GM23248 (cell line): ENCODE data around the gene OMA1. TPM values are rescaled to one million over a fixed set of nuclear protein-coding genes. Genes with fewer than 3 reads are reported as not detected.

Experiments
- DNase-seq: peaks from one replicate; pipeline ENCODE4 v3.0.0-alpha.2; 2015
- H2AFZ ChIP-seq: fragments of 200-600 bp; sonication (generic); 2 replicates; pipeline ENCODE4 v1.6.1; 2016; ENCODE audit warnings: antibody characterized with exemption
- H3F3A ChIP-seq: fragments of 200-600 bp; sonication (generic); 2 replicates; pipeline ENCODE4 v1.6.1; 2016; ENCODE audit warnings: mild to moderate bottlenecking, antibody characterized with exemption, mixed run types; ENCODE audit not compliant: insufficient read depth
- H3K27ac ChIP-seq: fragments of 200-600 bp; sonication (generic); 2 replicates; pipeline ENCODE4 v1.5.1; 2016; ENCODE audit warnings: mild to moderate bottlenecking
- H3K27me3 ChIP-seq: fragments of 200-600 bp; sonication (generic); replicated peaks from 2 replicates; pipeline ENCODE4 v1.6.1; 2016; ENCODE audit warnings: mild to moderate bottlenecking; ENCODE audit not compliant: insufficient read depth
- H3K36me3 ChIP-seq: fragments of 200-600 bp; sonication (generic); 2 replicates; pipeline ENCODE4 v1.6.1; 2016; ENCODE audit warnings: low read depth, mild to moderate bottlenecking
- H3K4me1 ChIP-seq: fragments of 200-600 bp; sonication (generic); 2 replicates; pipeline ENCODE4 v1.6.1; 2016; ENCODE audit warnings: mild to moderate bottlenecking; ENCODE audit not compliant: insufficient read depth
- H3K4me2 ChIP-seq: fragments of 200-600 bp; sonication (generic); one replicate; pipeline ENCODE4 v1.6.1; 2016; ENCODE audit warnings: mild to moderate bottlenecking; ENCODE audit not compliant: unreplicated experiment
- H3K4me3 ChIP-seq: fragments of 200-600 bp; sonication (generic); 2 replicates; pipeline ENCODE4 v1.5.1; 2016; ENCODE audit warnings: mild to moderate bottlenecking
- H3K79me2 ChIP-seq: fragments of 200-600 bp; sonication (generic); 2 replicates; pipeline ENCODE4 v1.6.1; 2016; ENCODE audit warnings: mild to moderate bottlenecking; ENCODE audit not compliant: insufficient read depth
- H3K9ac ChIP-seq: fragments of 200-600 bp; sonication (generic); 2 replicates; pipeline ENCODE4 v1.6.1; 2016; ENCODE audit warnings: mild to moderate bottlenecking
- H3K9me2 ChIP-seq: fragments of 200-600 bp; sonication (generic); 2 replicates; pipeline ENCODE4 v1.6.1; 2016; ENCODE audit warnings: mixed run types, mild to moderate bottlenecking, moderate library complexity; ENCODE audit not compliant: insufficient read depth
- H3K9me3 ChIP-seq: fragments of 200-600 bp; sonication (generic); one replicate; pipeline ENCODE4 v1.6.1; 2017; ENCODE audit warnings: low read depth
- H4K20me1 ChIP-seq: fragments of 200-600 bp; sonication (generic); 2 replicates; pipeline ENCODE4 v1.6.0; 2016; ENCODE audit not compliant: insufficient read depth
- EZH2 ChIP-seq: fragments of 200-600 bp; sonication (generic); IDR thresholded peaks from 2 replicates; pipeline ENCODE4 v1.6.1; 2018; ENCODE audit warnings: antibody characterized with exemption, mild to moderate bottlenecking; ENCODE audit not compliant: insufficient read depth, poor library complexity, severe bottlenecking
- EZH2phosphoT487 ChIP-seq: fragments of 200-600 bp; sonication (generic); IDR thresholded peaks from 2 replicates; pipeline ENCODE4 v1.6.1; 2018; ENCODE audit warnings: antibody characterized with exemption, moderate library complexity, mild to moderate bottlenecking, low read depth; ENCODE audit not compliant: insufficient read depth
- WGBS, 2 experiments: methylation state at CpG; one replicate each; pipeline ENCODE4 v1.1.6; 2015 to 2017; ENCODE audit warnings: low lambda C conversion rate in 2 of 2, low coverage in 1 of 2; ENCODE audit errors: missing lambda C conversion rate in 2 of 2; 5-methylcytosine and 5-hydroxymethylcytosine counted together
- in situ Hi-C: fragments of 300-500 bp; cut with MboI; formaldehyde crosslinking; loops from 2 replicates; pipeline ENCODE4 v1.15.0; 2020
- polyA plus RNA-seq: library from polyadenylated mRNA; unstranded; fragments of >200 nt; fragmentation: Nextera tagmentation; extraction: Ambion mirVana; gene quantifications from 2 replicates; pipeline ENCODE4 v1.2.1, GENCODE V29; 2016
- total RNA-seq: library from RNA; depleted of rRNA; stranded (reverse); fragments of >200 nt; shearing (Covaris generic); gene quantifications from 2 replicates; pipeline ENCODE4 v1.2.3, GENCODE V29; 2014

The OMA1 gene
- total and polyA plus RNA-seq, 2 experiments from 2014 or later = 13.2 to 14.0 TPM

GRCh38 chr1:58590019-58590418 lies 43.5 kb upstream of the OMA1 start:
- Histone ChIP-seq H3K4me2 (no peak overlapping the region), H3K9me2 (no peaks in the 10 kb centered on the region), H2AFZ (no peak overlapping the region), H3K27me3 (no peaks in the 10 kb centered on the region), H3K4me1 (peaks cover 40% of the 10 kb centered on the region), H3K36me3 (no peaks in the 10 kb centered on the region), H3K9me3 (no peaks in the 10 kb centered on the region), H4K20me1 (no peaks in the 10 kb centered on the region), H3K79me2 (no peaks in the 10 kb centered on the region), H3F3A (peaks cover 18% of the 10 kb centered on the region), H3K9ac (no peak overlapping the region), H3K27ac (no peak overlapping the region), H3K4me3 (no peak overlapping the region)
- no peak for DNase-seq
- in situ Hi-C loops = no loop called here
- TF ChIP-seq EZH2 (no peak), EZH2phosphoT487 (no peak)

- H3F3A ChIP-seq = peaks cover 30% of the 10 kb centered on the region
- H2AFZ ChIP-seq = no peak overlapping the region
- TF ChIP-seq EZH2phosphoT487 = no peak
- no peak for TF ChIP-seq EZH2
- 67 to 69% methylated on average over 5 of the region's 5 CpGs for WGBS, 2 experiments
- no peak overlapping the region for H3K4me3 ChIP-seq
- no peaks in the 10 kb centered on the region for H3K9me3 ChIP-seq
- H3K9me2 ChIP-seq = no peaks in the 10 kb centered on the region
- H3K79me2 ChIP-seq = no peaks in the 10 kb centered on the region
- H3K27ac ChIP-seq = no peak overlapping the region
- no peak for DNase-seq
- H4K20me1 ChIP-seq = no peaks in the 10 kb centered on the region
- H3K9ac ChIP-seq = no peak overlapping the region
- H3K27me3 ChIP-seq = no peaks in the 10 kb centered on the region
- H3K4me2 ChIP-seq = no peak overlapping the region
- in situ Hi-C loops = no loop called here
- peaks cover 51% of the 10 kb centered on the region for H3K4me1 ChIP-seq
- H3K36me3 ChIP-seq = no peaks in the 10 kb centered on the region
These were observed 41.9 kb upstream of the OMA1 start for GRCh38 chr1:58588396-58588795.

GRCh38 chr1:58587667-58588066 lies 41.1 kb upstream of the OMA1 start:
- TF ChIP-seq EZH2phosphoT487 (no peak), EZH2 (no peak)
- Histone ChIP-seq H3K9me2 (no peaks in the 10 kb centered on the region), H3K27me3 (no peaks in the 10 kb centered on the region), H4K20me1 (no peaks in the 10 kb centered on the region), H3K27ac (no peak overlapping the region), H3K4me2 (no peak overlapping the region), H3F3A (peaks cover 32% of the 10 kb centered on the region), H3K4me3 (no peak overlapping the region), H3K4me1 (peaks cover 46% of the 10 kb centered on the region), H2AFZ (no peak overlapping the region), H3K36me3 (no peaks in the 10 kb centered on the region), H3K79me2 (no peaks in the 10 kb centered on the region), H3K9ac (no peak overlapping the region), H3K9me3 (no peaks in the 10 kb centered on the region)
- 96 to 100% methylated on average over 2 of the region's 2 CpGs for WGBS, 2 experiments
- in situ Hi-C loops = no loop called here
- DNase-seq = no peak

GRCh38 chr1:58586271-58586670 lies 39.7 kb upstream of the OMA1 start:
- TF ChIP-seq EZH2phosphoT487 (no peak), EZH2 (no peak)
- no peak overlapping the region for H3K4me3 ChIP-seq
- H2AFZ ChIP-seq = 0 out of 2 replicates have a peak overlapping the region, but pooled peaks have one; percentile 27
- peak overlapping the region; percentile 40 for H3K4me2 ChIP-seq
- in situ Hi-C loops = no loop called here
- H3K27ac ChIP-seq = no peak overlapping the region
- peaks cover 36% of the 10 kb centered on the region for H3K4me1 ChIP-seq
- no peaks in the 10 kb centered on the region for H4K20me1 ChIP-seq
- DNase-seq = no peak
- H3K9ac ChIP-seq = no peak overlapping the region
- H3K79me2 ChIP-seq = no peaks in the 10 kb centered on the region
- H3K36me3 ChIP-seq = no peaks in the 10 kb centered on the region
- peaks cover 27% of the 10 kb centered on the region for H3F3A ChIP-seq
- 70 to 80% methylated on average over 4 of the region's 4 CpGs for WGBS, 2 experiments
- H3K9me3 ChIP-seq = no peaks in the 10 kb centered on the region
- H3K9me2 ChIP-seq = no peaks in the 10 kb centered on the region
- no peaks in the 10 kb centered on the region for H3K27me3 ChIP-seq

- peaks cover 27% of the 10 kb centered on the region for H3F3A ChIP-seq
- H3K9me3 ChIP-seq = no peaks in the 10 kb centered on the region
- WGBS, 2 experiments = 28 to 30% methylated on average over 3 of the region's 3 CpGs
- H3K27ac ChIP-seq = peak overlapping the region; percentile 96
- no peak overlapping the region for H3K4me3 ChIP-seq
- no peaks in the 10 kb centered on the region for H3K79me2 ChIP-seq
- peak overlapping the region; percentile 40 for H3K4me2 ChIP-seq
- H3K9ac ChIP-seq = no peak overlapping the region
- peaks cover 36% of the 10 kb centered on the region for H3K4me1 ChIP-seq
- in situ Hi-C loops = no loop called here
- 0 out of 2 replicates have a peak overlapping the region, but pooled peaks have one; percentile 27 for H2AFZ ChIP-seq
- peak; percentile 32 for DNase-seq
- H3K27me3 ChIP-seq = no peaks in the 10 kb centered on the region
- no peaks in the 10 kb centered on the region for H3K36me3 ChIP-seq
- no peaks in the 10 kb centered on the region for H4K20me1 ChIP-seq
- TF ChIP-seq EZH2 (no peak), EZH2phosphoT487 (no peak)
- H3K9me2 ChIP-seq = no peaks in the 10 kb centered on the region
These were observed 39.1 kb upstream of the OMA1 start for GRCh38 chr1:58585581-58586151.
